Mammary epithelial cell (primary cell): Measurements from ENCODE around the gene CDK9.

Experiments
- CTCF ChIP-seq, 2 donors: IDR thresholded peaks in 1 of 2; conservative IDR thresholded peaks in 1 of 2; 2 replicates each; pipeline ENCODE4 v1.5.1; 2011 to 2012; ENCODE audit warnings: inconsistent platforms in 2 of 2, low read length in 2 of 2, mild to moderate bottlenecking in 2 of 2, control low read depth in 1 of 2, low read depth in 1 of 2; ENCODE audit not compliant: insufficient read depth in 1 of 2; ENCODE audit errors: extremely low read depth in 1 of 2
- EZH2 ChIP-seq: IDR thresholded peaks from 2 replicates; pipeline ENCODE4 v1.6.1; 2012; ENCODE audit warnings: low read length, inconsistent platforms, borderline replicate concordance

- TF ChIP-seq CTCF (conservative IDR thresholded peaks at IDR 0.05 in 1 of 2, IDR thresholded peaks at IDR 0.05 in 1 of 2; ENCODE audit: extremely low read depth in 1 of 2, insufficient read depth in 1 of 2, low read depth in 1 of 2, low read length in 2 of 2): no peak
- no peak for TF ChIP-seq EZH2
Measured at GRCh38 chr9:127744398-127745110, 41.3 kb upstream of the CDK9 start.
